K562 (cell line): ENCODE data around the gene TIMM23. TPM values are rescaled to one million over a fixed set of nuclear protein-coding genes. Genes with fewer than 3 reads are reported as not detected.
"Not testable (repeated sequence)": the region's sequence is repeated elsewhere in the genome, so short reads cannot be mapped to it uniquely, and the experiment has no call there.

Source experiments
- ATAC-seq: fragments of 200-7000 bp; cut with Tn5 transposase; 3 replicates; pipeline ENCODE4 v1.9.1; 2020; ENCODE audit warnings: moderate library complexity
- BruUV-seq: library from RNA; stranded (reverse); fragments of 400-500 nt; replicated peaks from 2 replicates; lab custom pipeline; 2021; lab: Mats Ljungman, UMichigan
- CTCF ChIA-PET: fragments of 300-600 bp; formaldehyde crosslinking; extraction: SDS; loops from one replicate; lab custom pipeline; 2021; ENCODE audit warnings: low intra/inter-chr PET ratio; lab: Yijun Ruan, JAX
- POLR2A ChIA-PET: fragments of 300-600, 350-650 bp; sonication (Branson Sonifier 250); formaldehyde crosslinking; extraction: SDS; loops from one replicate; lab custom pipeline; 2021; ENCODE audit warnings: antibody characterized with exemption, inconsistent platforms; lab: Yijun Ruan, JAX
- DNase-seq, 4 experiments: peaks; one replicate each; pipeline versions ENCODE4 v3.0.0 to v3.0.0-alpha.2; 2011 to 2018; ENCODE audit warnings: low spot score in 3 of 4, mixed read lengths in 3 of 4; ENCODE audit errors: extremely low read depth in 1 of 4
- FAIRE-seq: peaks from 2 replicates; lab custom pipeline; 2011; peaks lifted over from hg19 to GRCh38; lab: Jason Lieb, UNC
- H2AFZ ChIP-seq: 2 replicates; pipeline ENCODE4 v1.6.0; 2011; ENCODE audit warnings: low read depth, low read length, control low read depth, inconsistent platforms
- H3K27ac ChIP-seq: fragments of 200-600 bp; 3 replicates; pipeline ENCODE4 v1.8.0; 2011; ENCODE audit warnings: low read depth, mild to moderate bottlenecking, control low read depth, inconsistent platforms, low read length, moderate library complexity, mixed read lengths; ENCODE audit errors: extremely low read depth
- H3K27me3 ChIP-seq, 2 experiments: fragments of 300-600 bp in 1 of 2; 2 replicates in 1 of 2; 3 replicates in 1 of 2; pipeline versions ENCODE4 v1.6.0 to v1.8.0; 2011; ENCODE audit warnings: inconsistent platforms in 2 of 2, low read length in 2 of 2, mild to moderate bottlenecking in 1 of 2, mixed read lengths in 1 of 2, moderate library complexity in 1 of 2; ENCODE audit not compliant: control insufficient read depth in 2 of 2, insufficient read depth in 2 of 2
- H3K36me3 ChIP-seq: fragments of 300-600 bp; 3 replicates; pipeline ENCODE4 v1.8.0; 2011; ENCODE audit warnings: mild to moderate bottlenecking, low read length, inconsistent platforms; ENCODE audit not compliant: control insufficient read depth, insufficient read depth
- H3K4me1 ChIP-seq, 2 experiments: fragments of 200-600 bp in 1 of 2; replicated peaks in 1 of 2; 2 replicates in 1 of 2; 3 replicates in 1 of 2; pipeline versions ENCODE4 v1.5.1 to v1.8.0; 2011; ENCODE audit warnings: inconsistent platforms in 2 of 2, low read length in 2 of 2, mild to moderate bottlenecking in 1 of 2, mixed read lengths in 1 of 2, moderate library complexity in 1 of 2; ENCODE audit not compliant: control insufficient read depth in 2 of 2, insufficient read depth in 2 of 2
- H3K4me2 ChIP-seq: 2 replicates; pipeline ENCODE4 v1.6.1; 2011; ENCODE audit warnings: low read length, control low read depth, inconsistent platforms, mixed read lengths; ENCODE audit not compliant: insufficient read depth
- H3K4me3 ChIP-seq: fragments of 200-600 bp; sonication (generic), shearing (Covaris generic); 2 replicates; pipeline ENCODE4 v1.5.1; 2016; ENCODE audit warnings: control low read depth, inconsistent platforms
- H3K79me2 ChIP-seq: fragments of 200-600 bp; 3 replicates; pipeline ENCODE4 v1.8.0; 2011; ENCODE audit warnings: low read length, inconsistent platforms; ENCODE audit not compliant: control insufficient read depth, insufficient read depth
- H3K9ac ChIP-seq, 2 experiments: 2 replicates each; pipeline versions ENCODE4 v1.6.0 to v1.6.1; 2011; ENCODE audit warnings: low read depth in 2 of 2, low read length in 2 of 2, control low read depth in 1 of 2, inconsistent platforms in 1 of 2, mild to moderate bottlenecking in 1 of 2, mixed read lengths in 1 of 2; ENCODE audit not compliant: insufficient read depth in 1 of 2
- H3K9me1 ChIP-seq: one replicate; pipeline ENCODE4 v1.6.0; 2011; ENCODE audit warnings: inconsistent platforms, mild to moderate bottlenecking, low read length, moderate library complexity; ENCODE audit not compliant: control insufficient read depth, insufficient read depth
- H3K9me3 ChIP-seq: replicated peaks from 2 replicates; pipeline ENCODE4 v1.5.1; 2011; ENCODE audit warnings: low read depth, low read length, inconsistent platforms; ENCODE audit not compliant: control insufficient read depth, insufficient read depth
- H4K20me1 ChIP-seq: replicated peaks from 2 replicates; pipeline ENCODE4 v1.6.1; 2011; ENCODE audit warnings: low read length, inconsistent platforms, mixed read lengths; ENCODE audit not compliant: control insufficient read depth, insufficient read depth
- WGBS: fragments of 100-300 bp; shearing (Covaris generic); methylation state at CpG from one replicate; pipeline ENCODE4 v1.1.6; 2016; ENCODE audit warnings: low coverage, mixed read lengths; ENCODE audit not compliant: insufficient coverage; ENCODE audit errors: missing lambda C conversion rate; 5-methylcytosine and 5-hydroxymethylcytosine counted together
- in situ Hi-C: fragments of 300-500 bp; cut with MboI; formaldehyde crosslinking; loops from 4 replicates; pipeline ENCODE4 v1.15.0; 2018; ENCODE audit warnings: inconsistent platforms, mixed read lengths
- intact Hi-C: fragments of 100-400 bp; cut with micrococcal nuclease; formaldehyde crosslinking; loops from 2 replicates; pipeline ENCODE4 v1.14.2; 2022
- polyA plus RNA-seq, 8 experiments: library from polyadenylated mRNA; depleted of rRNA in 4 of 8; stranded (reverse) in 5 of 8; unstranded in 3 of 8; fragments of >200 nt; fragmentation: Nextera tagmentation in 2 of 8; fragmentation: Illumina TruSeq in 1 of 8; extraction: Ambion mirVana in 2 of 8; extraction: Trizol in 1 of 8; gene quantifications; 2 replicates each; pipeline versions ENCODE4 v1.2.1 to v1.2.3, GENCODE V29; 2011 to 2014; ENCODE audit warnings: inconsistent platforms in 1 of 8, missing spikeins in 1 of 8
- total RNA-seq, 7 experiments: library from RNA; depleted of rRNA in 6 of 7; stranded (reverse); fragments of >200 nt in 6 of 7; fragmentation: Illumina TruSeq in 2 of 7; extraction: Trizol in 2 of 7; gene quantifications; 2 replicates each; pipeline versions ENCODE4 v1.2.1 to v1.2.3, GENCODE V29; 2011 to 2021; ENCODE audit warnings: low replicate concordance in 1 of 7

Gene TIMM23
- total and polyA plus RNA-seq, 9 of the 15 experiments (the other 6 are each of a cell fraction or from before 2014, with no cell fraction given): 148 to 280 (median 183) TPM

DNA sequence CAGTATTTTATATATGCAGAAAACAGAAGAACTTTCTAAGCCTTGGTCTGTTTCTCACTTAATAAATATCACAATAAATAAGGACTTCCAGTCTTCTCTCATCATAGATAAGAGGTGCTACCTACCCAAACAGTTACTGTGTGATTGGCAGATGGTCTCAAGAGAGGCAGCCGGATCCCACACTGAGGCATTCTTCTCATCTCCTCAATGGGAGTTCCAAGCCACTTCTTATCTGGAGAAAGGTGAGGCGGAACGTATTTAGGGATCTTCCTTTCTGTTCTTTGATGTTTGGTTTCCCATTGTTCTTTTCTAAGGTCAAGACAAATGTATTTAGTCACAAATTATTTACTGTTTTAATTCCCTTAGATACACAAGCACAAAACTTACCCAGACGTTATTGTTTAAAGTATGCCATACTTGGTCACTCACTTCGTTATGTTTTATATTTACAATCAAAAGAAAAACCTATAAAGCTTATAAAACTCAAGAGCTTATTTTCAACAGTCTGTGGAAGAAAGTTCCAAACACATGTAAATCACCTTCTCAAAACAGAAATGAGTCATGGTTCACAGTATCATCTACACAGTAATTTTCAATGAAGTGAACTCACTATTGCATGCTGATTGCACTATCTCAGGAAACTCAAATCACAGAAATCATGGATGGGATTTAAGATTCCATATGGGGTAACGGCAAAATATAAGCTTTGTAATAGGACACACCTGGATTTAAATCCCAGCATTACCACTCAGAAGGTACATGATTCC lies 9.4 kb upstream of the TIMM23 start:
- FAIRE-seq, intact Hi-C loops, H3K4me1 ChIP-seq, DNase-seq, H3K9me3 ChIP-seq, POLR2A ChIA-PET, ATAC-seq, H2AFZ ChIP-seq, H3K4me3 ChIP-seq, H3K79me2 ChIP-seq, H4K20me1 ChIP-seq, in situ Hi-C loops, H3K27ac ChIP-seq, CTCF ChIA-PET, H3K9ac ChIP-seq, H3K4me2 ChIP-seq, H3K27me3 ChIP-seq, H3K9me1 ChIP-seq, BruUV-seq: not testable (repeated sequence)
- WGBS: 87% methylated on average over 6 of the region's 6 CpGs
- peaks cover 12% of the 10 kb centered on the region; the same call in 1 of the 3 replicates for H3K36me3 ChIP-seq

DNA sequence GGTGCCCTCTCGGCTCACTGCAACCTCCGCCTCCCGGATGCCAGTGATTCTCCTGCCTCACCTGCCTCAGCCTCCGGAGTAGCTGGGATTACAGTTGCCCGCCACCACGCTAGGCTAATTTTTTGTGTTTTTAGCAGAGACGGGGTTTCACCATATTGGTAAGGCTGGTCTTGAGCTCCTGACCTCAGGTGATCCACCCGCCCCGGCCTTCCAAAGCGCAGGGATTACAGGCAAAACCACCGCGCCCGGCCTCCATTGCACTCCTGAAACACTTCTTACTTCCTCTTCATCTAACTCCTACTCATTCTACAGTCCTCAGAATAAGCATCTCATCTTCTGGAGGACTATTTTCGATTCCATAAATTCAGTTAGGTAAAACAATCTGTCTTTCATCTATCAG lies 1.3 kb upstream of the TIMM23 start:
- peak overlapping the region; percentile 89 for H3K4me2 ChIP-seq
- H3K27me3 ChIP-seq, FAIRE-seq, H3K27ac ChIP-seq, ATAC-seq, DNase-seq, in situ Hi-C loops, intact Hi-C loops, POLR2A ChIA-PET, H3K9me1 ChIP-seq, BruUV-seq, CTCF ChIA-PET, H2AFZ ChIP-seq, H3K9me3 ChIP-seq, H4K20me1 ChIP-seq: not testable (repeated sequence)
- peaks cover 23% of the 10 kb centered on the region; the same call in 2 of the 3 replicates for H3K36me3 ChIP-seq
- H3K9ac ChIP-seq: peak overlapping the region; percentile 30 to 68; a peak in 3 of 4 replicates
- H3K4me1 ChIP-seq: peaks cover 4 to 10% of the 10 kb centered on the region in 2 experiments; a peak in 3 of 5 replicates
- WGBS: 36% methylated on average over 14 of the region's 14 CpGs
- peaks cover 79% of the 10 kb centered on the region for H3K79me2 ChIP-seq
- peak overlapping the region; percentile 86 for H3K4me3 ChIP-seq
